GM19452 (cell line): ENCODE results near the gene CACNB4.
"Not testable (repeated sequence)": the region's sequence is repeated elsewhere in the genome, so short reads cannot be mapped to it uniquely, and the experiment has no call there.

ENCODE experiments used
- ATAC-seq: cut with Tn5 transposase; IDR thresholded peaks from one replicate; pipeline ENCODE4 v1.9.1; 2021; ENCODE audit not compliant: unreplicated experiment

CACNB4 gene

DNA sequence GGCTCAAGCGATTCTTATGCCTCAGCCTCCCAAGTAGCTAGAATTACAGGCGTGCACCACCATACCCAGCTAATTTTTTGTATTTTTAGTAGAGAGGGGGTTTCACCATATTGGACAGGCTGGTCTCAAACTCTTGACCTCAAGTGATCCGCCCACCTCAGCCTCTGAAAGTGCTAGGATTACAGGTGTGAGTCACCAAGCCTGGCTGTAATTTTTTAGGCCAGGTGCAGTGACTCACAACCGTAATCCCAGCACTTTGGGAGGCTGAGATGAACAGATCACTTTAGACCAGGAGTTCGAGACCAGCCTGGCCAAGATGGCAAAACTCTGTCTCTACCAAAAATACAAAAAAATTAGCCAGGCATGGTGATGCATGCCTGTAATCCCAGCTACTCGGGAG, 304.4 kb downstream of the CACNB4 start:
- ATAC-seq: not testable (repeated sequence)

DNA sequence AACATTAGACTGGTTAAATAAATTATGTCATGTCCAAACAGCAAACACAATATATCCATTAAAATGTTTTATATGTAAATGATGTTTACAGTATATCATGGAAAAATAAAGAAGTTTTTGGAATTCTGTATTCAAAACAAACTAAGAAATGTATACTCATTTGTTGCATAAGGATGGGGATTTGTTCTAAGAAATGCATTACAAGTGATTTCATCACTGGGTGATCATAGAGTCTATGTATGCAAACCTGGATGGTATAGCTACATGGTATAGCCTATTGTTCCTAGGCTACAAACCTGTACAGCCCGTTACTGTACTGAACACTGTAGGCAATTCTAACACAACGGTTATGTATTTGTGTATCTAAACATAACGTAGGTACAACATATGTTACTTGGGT, 305.7 kb downstream of the CACNB4 start:
- ATAC-seq: no peak

DNA sequence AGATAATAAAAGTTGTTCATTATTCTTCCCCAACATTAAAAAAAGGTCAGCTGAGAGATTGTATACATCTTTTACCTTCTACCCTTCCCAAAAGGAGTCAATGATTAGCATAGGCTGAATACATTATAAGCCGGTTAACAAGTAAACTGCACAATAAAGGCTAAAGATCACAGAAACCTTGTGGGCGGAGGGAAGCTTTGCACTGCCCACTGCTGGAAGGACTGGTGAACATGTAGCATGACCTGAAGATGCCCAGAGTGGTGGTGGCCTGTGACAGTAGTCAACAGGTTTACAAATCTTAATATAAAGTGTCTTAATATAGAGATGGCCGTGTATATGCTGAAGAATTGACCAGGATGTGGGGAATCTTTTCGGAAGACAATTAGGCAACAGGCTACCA, 306.3 kb downstream of the CACNB4 start:
- no peak for ATAC-seq

DNA sequence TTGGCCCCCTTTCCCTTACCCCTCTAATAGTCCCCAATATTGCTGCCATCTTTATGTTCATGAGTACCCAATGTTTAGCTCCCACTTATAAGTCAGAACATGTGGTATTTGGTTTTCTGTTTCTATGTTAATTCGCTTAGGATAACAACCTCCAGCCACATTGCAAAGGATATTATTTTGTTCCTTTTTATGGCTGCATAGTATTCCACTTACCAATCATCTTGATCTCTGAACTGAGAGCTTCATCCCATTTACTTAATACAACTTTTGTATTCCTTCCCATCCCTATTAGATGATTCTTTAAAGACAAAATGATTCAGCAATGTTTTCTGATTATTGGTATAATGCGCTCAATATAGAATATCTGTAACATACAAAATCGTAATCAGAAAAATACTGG, 307.3 kb downstream of the CACNB4 start:
- no peak for ATAC-seq

DNA sequence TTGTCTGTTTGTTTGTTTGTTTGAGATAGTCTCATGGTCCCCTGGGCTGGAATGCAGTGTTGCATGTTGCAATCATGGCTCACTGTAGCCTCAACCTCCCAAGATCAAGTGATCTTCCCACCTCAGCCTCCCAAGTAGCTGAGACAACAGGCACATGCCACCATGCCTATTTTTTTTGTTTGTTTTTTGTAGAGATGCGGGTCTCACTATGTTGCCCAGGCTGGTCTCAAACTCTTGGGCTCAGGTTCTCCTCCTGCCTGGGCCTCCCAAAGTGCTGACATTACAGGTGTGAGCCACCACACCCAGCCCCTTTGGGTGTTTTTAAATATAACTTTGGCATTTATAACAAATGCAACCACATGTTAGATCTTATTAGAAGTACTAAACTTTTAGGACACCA, 308.2 kb downstream of the CACNB4 start:
- no peak for ATAC-seq

DNA sequence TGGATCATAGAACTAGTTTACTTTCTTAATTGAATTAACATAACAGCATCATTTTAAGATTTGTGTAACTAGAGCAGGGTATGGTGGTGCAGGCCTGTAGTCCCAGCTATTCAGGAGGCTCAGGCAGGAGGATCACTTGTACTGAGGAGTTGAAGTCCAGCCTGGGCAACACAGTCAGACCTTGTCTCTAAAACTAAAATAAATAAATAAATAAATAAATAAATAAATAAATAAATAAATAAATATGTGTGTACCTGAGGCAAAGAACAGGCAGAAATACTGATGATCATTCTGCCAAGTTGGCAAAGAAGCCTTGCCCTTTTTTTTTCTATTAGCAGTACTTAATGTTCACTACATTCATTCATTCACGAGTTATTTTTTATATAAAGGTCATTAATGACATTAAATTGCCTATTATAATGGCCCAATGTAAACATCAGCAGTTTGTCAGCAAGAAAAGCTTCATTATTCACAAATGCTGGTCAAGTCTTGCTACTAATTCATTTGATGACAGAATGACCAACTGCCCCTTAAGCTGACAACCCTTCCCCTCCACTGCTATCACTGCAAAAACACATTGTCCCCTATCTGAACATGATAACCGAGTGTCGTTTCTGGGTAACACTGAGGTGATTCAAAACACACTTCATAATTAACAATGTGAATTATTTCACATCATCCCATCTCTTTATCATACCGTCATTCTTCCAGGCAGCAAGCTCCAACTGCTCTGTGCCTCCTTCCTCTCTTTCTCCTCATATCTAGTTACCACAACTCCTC, 309.6 kb downstream of the CACNB4 start:
- ATAC-seq: no peak

DNA sequence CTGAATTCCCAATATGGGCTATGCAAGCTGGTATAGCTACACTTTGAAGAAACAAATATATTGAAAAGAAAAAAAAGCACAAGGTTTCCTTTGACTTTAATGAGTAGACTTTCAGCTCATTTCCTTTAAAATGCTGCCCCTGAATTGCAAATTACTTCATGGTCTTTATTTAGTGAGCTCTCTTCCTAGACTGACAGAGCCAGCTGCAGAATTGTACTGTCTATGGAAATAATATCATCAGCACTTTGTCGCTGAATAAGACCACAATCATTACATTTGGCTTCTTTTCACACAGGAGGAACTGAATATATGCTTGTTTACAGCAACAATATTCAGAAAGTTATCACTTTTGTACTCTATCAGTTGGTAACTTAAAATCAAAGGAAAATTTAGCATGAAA, 312.4 kb downstream of the CACNB4 start:
- no peak for ATAC-seq

DNA sequence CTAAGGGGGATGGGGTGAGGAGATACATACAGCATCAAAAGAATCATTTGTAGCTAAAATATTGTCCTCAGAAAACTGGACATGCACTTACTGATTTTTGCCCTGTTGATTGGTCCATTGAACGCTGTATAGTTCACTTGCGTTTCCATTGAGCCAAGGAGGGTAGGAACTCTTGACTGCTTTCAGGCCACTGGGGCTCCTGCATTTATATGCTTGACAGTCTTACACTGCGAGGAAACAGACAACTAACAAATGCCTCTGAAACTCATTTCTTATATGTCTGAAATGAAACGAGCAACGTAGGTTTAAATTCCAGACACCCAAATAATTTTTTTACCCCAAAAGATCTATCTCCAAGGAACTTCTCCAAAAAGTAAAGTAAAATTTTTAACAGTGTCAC, 312.8 kb downstream of the CACNB4 start:
- ATAC-seq: no peak

DNA sequence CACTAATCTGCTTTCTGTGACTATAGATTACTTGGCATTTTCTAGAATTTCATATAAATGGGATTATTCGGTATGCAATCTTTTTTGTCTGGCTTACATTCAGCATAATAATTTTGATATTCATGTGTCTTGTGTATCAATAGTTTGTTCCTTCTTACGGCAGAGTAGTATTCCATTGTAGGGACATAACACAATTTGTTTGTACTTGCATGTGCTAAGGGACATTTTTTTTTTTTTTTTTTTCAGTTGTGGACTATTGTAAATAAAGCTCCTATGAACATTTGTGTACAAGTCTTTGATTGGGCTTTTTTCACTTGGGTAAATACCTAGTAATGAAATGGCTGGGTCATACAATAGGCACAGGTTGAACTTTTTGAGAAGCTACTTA, 315.7 kb downstream of the CACNB4 start:
- no peak for ATAC-seq
